ENCODE results near the gene YEATS4.

YEATS4 gene

DNA sequence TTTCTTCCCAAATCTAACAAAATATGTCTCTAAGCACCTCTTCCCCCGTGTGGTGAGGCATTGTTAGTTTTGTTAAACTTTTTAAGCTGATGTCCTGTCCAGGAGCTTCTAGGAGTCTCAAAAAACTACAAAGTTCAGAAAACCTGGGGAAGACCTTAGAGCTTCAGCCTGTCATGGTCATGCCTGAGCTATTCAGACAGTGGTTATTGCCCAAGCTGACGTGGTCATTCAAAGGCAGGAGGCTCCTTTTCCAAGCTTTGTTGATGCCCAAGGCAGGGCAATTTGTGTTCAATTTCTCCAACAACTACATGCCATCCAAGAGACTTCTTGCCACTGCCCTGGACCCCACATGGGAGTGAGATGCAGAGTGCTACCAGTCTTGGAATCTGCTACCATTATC lies 17.1 kb upstream of the YEATS4 start:
- DNase-seq (ENCODE audit: low read depth in 2 of 2): no peak

DNA sequence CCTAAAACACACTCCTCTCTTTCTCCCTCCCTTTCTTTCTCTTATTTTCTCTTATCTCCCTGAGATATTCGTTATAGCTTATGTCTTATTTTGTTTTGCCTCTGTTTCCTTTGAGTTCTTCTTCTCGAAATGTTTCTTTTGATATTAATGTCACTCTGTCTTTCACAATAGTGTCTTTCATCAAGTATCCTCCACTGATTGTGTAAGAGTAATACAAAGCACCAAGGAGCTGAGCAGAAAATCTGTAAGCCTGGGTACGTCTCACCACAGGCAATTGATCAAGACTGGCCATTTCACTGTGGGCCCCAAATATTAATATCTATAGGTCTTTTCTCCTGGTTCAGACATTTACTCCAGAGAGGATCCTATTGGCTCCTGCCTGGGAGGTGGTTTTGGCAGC lies 16.2 kb upstream of the YEATS4 start:
- no peak for DNase-seq (ENCODE audit: low read depth in 2 of 2)

- no peak for DNase-seq (ENCODE audit: low read depth in 2 of 2)
These were observed 15.5 kb upstream of the YEATS4 start for GRCh38 chr12:69343885-69344612.

GRCh38 chr12:69345077-69345476 lies 14.5 kb upstream of the YEATS4 start:
- DNase-seq (ENCODE audit: low read depth in 2 of 2): no peak

- no peak for DNase-seq (ENCODE audit: low read depth in 2 of 2)
These were observed 13.8 kb upstream of the YEATS4 start for GRCh38 chr12:69345742-69346141.

DNA sequence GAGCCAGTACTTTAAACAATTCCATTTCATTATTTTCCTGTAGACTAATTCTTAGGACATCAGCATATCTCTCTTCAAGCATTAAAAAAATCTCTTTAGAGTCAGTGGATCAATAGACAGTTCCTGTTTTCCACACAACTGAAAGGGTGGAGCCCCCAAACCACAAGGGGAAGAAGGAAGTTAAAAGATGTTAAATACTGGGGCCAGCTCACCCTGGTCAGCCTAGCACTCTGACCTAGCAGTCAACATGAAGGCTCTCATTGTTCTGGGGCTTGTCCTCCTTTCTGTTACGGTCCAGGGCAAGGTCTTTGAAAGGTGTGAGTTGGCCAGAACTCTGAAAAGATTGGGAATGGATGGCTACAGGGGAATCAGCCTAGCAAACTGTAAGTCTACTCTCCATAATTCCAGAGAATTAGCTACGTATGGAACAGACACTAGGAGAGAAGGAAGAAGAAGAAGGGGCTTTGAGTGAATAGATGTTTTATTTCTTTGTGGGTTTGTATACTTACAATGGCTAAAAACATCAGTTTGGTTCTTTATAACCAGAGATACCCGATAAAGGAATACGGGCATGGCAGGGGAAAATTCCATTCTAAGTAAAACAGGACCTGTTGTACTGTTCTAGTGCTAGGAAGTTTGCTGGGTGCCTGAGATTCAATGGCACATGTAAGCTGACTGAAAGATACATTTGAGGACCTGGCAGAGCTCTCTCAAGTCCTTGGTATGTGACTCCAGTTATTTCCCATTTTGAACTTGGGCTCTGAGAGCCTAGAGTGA lies 11.2 kb upstream of the YEATS4 start, which contains the start of gene LYZ:
Gene LYZ (plus strand): TSS at position 220 of the 777 bp plus-strand sequence. CDS start 28 bp downstream, at position 248.
- no peak for DNase-seq (ENCODE audit: low read depth in 2 of 2)

DNA sequence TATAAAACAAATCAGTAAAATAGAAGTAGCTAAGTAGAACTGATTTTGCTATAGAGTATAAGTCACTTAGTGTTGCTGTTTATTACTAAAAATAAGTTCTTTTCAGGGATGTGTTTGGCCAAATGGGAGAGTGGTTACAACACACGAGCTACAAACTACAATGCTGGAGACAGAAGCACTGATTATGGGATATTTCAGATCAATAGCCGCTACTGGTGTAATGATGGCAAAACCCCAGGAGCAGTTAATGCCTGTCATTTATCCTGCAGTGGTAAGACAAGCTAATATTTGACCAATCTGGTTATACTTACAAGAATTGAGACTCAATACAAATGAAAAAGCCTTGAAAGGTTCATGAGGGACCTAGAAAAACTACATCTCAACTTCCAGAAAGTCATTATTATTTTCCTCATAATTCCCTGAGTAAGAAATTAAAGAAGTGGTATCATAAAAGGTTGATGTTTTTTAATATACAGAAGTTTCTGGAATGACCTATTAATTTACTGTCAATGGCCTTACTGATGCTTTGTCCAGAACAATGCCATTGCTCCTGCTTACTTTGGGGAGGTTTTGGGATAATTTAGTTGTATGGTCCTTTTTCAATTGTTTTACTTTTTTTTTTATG lies 9.4 kb upstream of the YEATS4 start:
- no peak for DNase-seq (ENCODE audit: low read depth in 2 of 2)

DNA sequence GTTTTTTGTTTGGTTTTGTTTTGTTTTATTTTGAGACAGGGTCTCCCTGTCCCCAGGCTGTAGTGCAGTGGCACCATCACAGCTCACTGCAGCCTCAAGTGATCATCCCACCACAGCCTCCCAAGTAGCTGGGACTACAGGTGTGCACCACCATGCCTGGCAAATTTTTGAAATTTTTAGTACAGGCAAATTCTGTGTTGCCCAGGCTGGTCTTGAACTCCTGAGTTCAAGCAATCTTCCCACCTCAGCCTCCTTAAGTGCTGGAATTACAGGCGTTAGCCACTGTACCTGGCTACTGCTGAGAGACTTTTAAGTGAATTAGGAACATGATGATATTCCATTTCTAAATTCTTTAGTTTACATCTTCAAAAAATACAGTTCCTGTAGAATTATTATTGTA lies 8.8 kb upstream of the YEATS4 start:
- no peak for DNase-seq (ENCODE audit: low read depth in 2 of 2)

DNA sequence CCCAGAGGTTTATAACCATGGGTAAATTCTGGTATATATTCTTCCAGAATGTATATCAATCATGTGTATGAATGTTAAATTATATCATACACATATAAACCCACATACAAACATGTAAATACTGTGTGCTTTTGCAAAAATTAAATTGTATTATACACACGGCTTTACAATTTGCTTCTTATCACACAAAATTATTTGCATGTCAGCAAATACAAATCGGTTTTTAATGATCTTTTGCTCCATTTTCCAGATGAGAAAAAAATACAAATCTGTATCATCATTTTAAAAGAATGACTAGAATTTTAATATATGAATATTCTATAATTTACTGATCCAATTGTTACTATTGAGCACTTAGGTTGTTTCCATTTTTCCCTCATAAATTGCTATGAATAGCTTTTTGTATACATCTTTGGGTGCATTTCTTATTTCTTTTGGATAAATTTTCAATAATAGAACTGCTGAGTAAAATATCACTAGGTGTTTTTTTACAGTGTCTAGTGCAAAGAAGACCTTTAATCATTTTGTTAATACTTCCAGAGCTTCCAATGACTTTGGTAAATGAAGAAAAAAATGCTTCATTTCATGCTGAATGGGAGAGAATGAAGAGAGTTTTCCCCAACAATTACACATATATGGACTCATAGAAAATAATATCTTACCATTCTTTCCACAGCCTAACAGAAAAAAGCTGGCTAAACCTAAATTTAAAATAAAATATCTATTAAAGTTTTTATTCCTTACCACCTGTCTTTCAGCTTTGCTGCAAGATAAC lies 7.9 kb upstream of the YEATS4 start:
- DNase-seq (ENCODE audit: low read depth in 2 of 2): no peak

DNA sequence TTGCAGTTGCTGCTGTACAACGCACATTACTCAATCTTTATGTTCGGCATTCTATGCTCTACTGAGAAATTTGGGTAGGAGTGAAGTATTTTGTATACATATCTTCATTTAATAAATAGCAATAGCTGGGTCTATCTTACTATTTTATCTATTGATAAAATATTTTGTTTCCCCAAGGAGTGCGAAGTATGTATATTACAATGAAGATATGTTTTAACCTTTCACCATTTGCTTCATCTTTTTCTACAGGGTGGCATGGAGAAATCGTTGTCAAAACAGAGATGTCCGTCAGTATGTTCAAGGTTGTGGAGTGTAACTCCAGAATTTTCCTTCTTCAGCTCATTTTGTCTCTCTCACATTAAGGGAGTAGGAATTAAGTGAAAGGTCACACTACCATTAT lies 6.6 kb upstream of the YEATS4 start:
- no peak for DNase-seq (ENCODE audit: low read depth in 2 of 2)

- no peak for DNase-seq (ENCODE audit: low read depth in 2 of 2)
These were observed 5.4 kb upstream of the YEATS4 start for GRCh38 chr12:69354172-69354555.

GRCh38 chr12:69354556-69355187 lies 4.9 kb upstream of the YEATS4 start:
- no peak for DNase-seq (ENCODE audit: low read depth in 2 of 2)

- DNase-seq (ENCODE audit: low read depth in 2 of 2): no peak
These were observed 4.0 kb upstream of the YEATS4 start for GRCh38 chr12:69355363-69356028.

GRCh38 chr12:69360348-69360672 lies 767 bp downstream of the YEATS4 start:
- DNase-seq (ENCODE audit: low read depth in 2 of 2): no peak

GRCh38 chr12:69366796-69367195 lies 7.3 kb downstream of the YEATS4 start:
- DNase-seq (ENCODE audit: low read depth in 2 of 2): no peak

DNA sequence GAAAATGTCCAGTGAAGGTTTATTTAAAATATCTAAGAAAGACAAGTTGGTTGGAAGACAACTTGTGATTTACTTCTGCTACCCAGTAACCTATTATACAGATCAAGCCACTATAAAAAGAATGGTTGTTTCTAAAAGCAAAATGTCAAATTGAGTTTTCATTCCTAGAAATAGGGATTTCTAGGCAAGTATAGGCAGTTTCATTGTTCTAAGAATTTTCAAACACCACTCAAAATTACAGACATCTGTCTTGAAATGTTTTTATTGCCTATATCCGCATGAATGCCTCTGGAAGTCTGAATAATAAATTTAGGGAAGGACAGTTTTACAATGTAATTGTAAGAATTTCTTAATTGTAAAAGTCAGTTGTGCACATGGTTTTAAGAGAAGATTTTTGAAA lies 8.6 kb downstream of the YEATS4 start:
- no peak for DNase-seq (ENCODE audit: low read depth in 2 of 2)

DNA sequence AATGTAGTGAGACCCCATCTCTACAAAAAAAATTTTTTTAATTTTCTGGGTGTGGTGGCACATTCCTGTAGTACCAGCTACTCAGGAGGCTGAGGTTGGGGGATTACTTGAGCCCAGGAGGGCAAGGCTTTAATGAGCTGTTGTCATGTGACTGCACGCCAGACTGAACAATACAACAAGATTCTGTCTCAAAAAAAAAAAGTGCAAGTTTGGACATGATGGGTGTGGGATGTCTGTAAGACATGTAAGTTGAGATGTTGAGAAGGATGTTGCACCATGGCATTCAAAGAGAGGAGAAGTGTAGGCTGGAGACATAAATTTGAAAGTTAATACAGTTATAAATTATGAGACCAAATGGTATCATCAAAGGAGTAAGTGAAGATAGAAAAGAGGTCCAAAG lies 23.5 kb downstream of the YEATS4 start:
- no peak for DNase-seq (ENCODE audit: low read depth in 2 of 2)

DNA sequence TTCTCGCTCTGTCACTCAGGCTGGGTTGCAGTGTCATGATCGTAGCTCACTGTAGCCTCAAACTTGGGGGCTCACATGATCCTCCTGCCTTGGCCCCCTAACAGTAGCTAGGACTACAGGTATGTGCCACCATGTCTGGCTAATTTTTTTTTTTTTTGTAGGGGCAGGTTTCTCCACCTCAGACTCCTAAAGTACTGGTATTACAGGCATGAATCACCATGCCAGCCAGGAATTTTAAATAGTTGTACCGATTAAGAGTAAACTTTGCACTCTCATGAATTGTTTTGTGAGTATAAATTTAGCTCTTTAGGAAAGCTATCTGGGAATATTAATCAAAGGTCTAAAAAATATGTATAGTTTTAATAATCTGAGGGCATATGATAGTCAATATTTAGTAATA lies 25.5 kb downstream of the YEATS4 start:
- no peak for DNase-seq (ENCODE audit: low read depth in 2 of 2)

- no peak for DNase-seq (ENCODE audit: low read depth in 2 of 2)
These were observed 27.4 kb downstream of the YEATS4 start for GRCh38 chr12:69386921-69387320.

GRCh38 chr12:69388371-69388770 lies 28.8 kb downstream of the YEATS4 start:
- DNase-seq (ENCODE audit: low read depth in 2 of 2): no peak

GRCh38 chr12:69389831-69390230 lies 30.3 kb downstream of the YEATS4 start:
- DNase-seq (ENCODE audit: low read depth in 2 of 2): no peak

Measured in stimulated activated CD8-positive, alpha-beta memory T cell treated with anti-CD3 and anti-CD28 coated beads, Interleukin-7, amount 100 ng/mL, for 4 hours (primary cell).